22Rv1 (cell line): Measurements from ENCODE around the gene TBCEL.

Experiments used
- ZFX ChIP-seq: fragments of 450-650 bp; IDR thresholded peaks from 2 replicates; pipeline ENCODE4 v1.6.1; 2017; ENCODE audit warnings: antibody characterized with exemption, borderline replicate concordance
- TF ChIP-seq, protein P1 (sequence below): fragments of 450-650 bp; IDR thresholded peaks from 2 replicates; pipeline ENCODE4 v1.5.1; 2017; ENCODE audit warnings: mild to moderate bottlenecking

DNA sequence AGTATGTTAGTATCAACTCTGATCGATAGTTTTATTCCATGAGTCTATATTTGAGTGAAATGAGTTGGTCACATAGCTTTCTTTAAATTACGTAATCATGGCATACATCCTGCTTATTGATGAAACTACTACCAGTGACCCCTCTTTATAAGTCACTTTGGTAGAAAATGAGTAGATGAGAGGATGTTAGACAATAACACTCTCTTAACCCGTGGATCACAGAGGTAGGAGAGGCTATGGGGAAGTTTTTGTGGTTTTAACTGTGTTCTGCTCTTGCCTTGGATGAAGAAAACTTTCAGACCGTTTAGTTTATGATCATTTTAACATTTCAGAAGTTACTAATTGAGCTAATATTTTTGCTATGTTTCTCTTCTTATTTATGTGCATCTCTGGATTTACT, 34.0 kb downstream of the TBCEL start:
- TF ChIP-seq, protein P1, sequence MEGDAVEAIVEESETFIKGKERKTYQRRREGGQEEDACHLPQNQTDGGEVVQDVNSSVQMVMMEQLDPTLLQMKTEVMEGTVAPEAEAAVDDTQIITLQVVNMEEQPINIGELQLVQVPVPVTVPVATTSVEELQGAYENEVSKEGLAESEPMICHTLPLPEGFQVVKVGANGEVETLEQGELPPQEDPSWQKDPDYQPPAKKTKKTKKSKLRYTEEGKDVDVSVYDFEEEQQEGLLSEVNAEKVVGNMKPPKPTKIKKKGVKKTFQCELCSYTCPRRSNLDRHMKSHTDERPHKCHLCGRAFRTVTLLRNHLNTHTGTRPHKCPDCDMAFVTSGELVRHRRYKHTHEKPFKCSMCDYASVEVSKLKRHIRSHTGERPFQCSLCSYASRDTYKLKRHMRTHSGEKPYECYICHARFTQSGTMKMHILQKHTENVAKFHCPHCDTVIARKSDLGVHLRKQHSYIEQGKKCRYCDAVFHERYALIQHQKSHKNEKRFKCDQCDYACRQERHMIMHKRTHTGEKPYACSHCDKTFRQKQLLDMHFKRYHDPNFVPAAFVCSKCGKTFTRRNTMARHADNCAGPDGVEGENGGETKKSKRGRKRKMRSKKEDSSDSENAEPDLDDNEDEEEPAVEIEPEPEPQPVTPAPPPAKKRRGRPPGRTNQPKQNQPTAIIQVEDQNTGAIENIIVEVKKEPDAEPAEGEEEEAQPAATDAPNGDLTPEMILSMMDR = no peak
- TF ChIP-seq ZFX = no peak
